Uterus (tissue), 4 donors: ENCODE results near the gene BBX. TPM values are rescaled to one million over a fixed set of nuclear protein-coding genes. Genes with fewer than 3 reads are reported as not detected.

Source experiments
- DNase-seq, 2 donors: peaks; one replicate each; pipeline ENCODE4 v3.0.0-alpha.2; 2019 to 2020
- H3K27ac ChIP-seq, 2 donors: fragments of 200-600 bp; sonication (generic); 1 replicate in 1 of 2; 2 replicates in 1 of 2; pipeline ENCODE4 v1.5.1; 2016 to 2018
- H3K27me3 ChIP-seq, 2 donors: fragments of 200-600 bp; sonication (generic); one replicate each; pipeline ENCODE4 v1.5.1; 2018 to 2019; ENCODE audit warnings: control low read depth in 1 of 2
- H3K36me3 ChIP-seq, 2 donors: fragments of 200-600 bp; sonication (generic); one replicate each; pipeline ENCODE4 v1.5.1; 2019; ENCODE audit warnings: control low read depth in 1 of 2
- H3K4me1 ChIP-seq, 2 donors: fragments of 200-600 bp; sonication (generic); one replicate each; pipeline ENCODE4 v1.5.1; 2018 to 2019; ENCODE audit warnings: control low read depth in 1 of 2
- H3K4me3 ChIP-seq, 2 donors: fragments of 200-600 bp; sonication (generic); 1 replicate in 1 of 2; 2 replicates in 1 of 2; pipeline ENCODE4 v1.5.1; 2018 to 2019; ENCODE audit warnings: mild to moderate bottlenecking in 1 of 2
- H3K9me3 ChIP-seq, 2 donors: fragments of 200-600 bp; sonication (generic); one replicate each; pipeline ENCODE4 v1.5.1; 2019; ENCODE audit warnings: control low read depth in 1 of 2
- CTCF ChIP-seq, 4 experiments: fragments of 200-600 bp in 2 of 4; fragments of 450-650 bp in 2 of 4; sonication (generic) in 2 of 4; IDR thresholded peaks; one replicate each; pipeline ENCODE4 v1.5.1; 2016 to 2019; ENCODE audit warnings: antibody characterized with exemption in 4 of 4, mild to moderate bottlenecking in 2 of 4, moderate library complexity in 1 of 4
- POLR2A ChIP-seq, 2 donors: fragments of 450-650 bp; IDR thresholded peaks; one replicate each; pipeline ENCODE4 v1.6.1; 2016; ENCODE audit warnings: antibody characterized with exemption in 2 of 2, mild to moderate bottlenecking in 1 of 2, moderate library complexity in 1 of 2
- intact Hi-C: fragments of 100-400 bp; cut with DNase I; formaldehyde crosslinking; loops from one replicate; pipeline ENCODE4 v1.15.1; 2023; ENCODE audit warnings: low total_unique reads
- total RNA-seq, 4 donors: library from RNA; depleted of rRNA in 3 of 4; stranded (reverse); fragments of >200 nt in 3 of 4; gene quantifications; one replicate each; pipeline versions ENCODE4 v1.1.0 to v1.2.4, GENCODE V29; 2014 to 2023
- donor health status: DM: yes; HTN: yes; CAD: no.

The BBX gene
- total RNA-seq, 4 donors from 2014 or later: 21.5 to 106 (median 63.8) TPM

GRCh38 chr3:107632576-107632975 lies 109.8 kb downstream of the BBX start:
- TF ChIP-seq CTCF (IDR thresholded peaks at IDR 0.05): no peak
- Histone ChIP-seq H3K4me1 (no peaks in the 10 kb centered on the region), H3K27ac (no peak overlapping the region), H3K36me3 (no peaks in the 10 kb centered on the region), H3K27me3 (no peaks in the 10 kb centered on the region), H3K9me3 (no peaks in the 10 kb centered on the region), H3K4me3 (no peak overlapping the region)
- intact Hi-C loops: no loop called here
- no peak for DNase-seq

GRCh38 chr3:107633327-107634098 lies 110.8 kb downstream of the BBX start:
- Histone ChIP-seq H3K4me1 (no peaks in the 10 kb centered on the region), H3K27ac (no peak overlapping the region), H3K9me3 (no peaks in the 10 kb centered on the region), H3K27me3 (no peaks in the 10 kb centered on the region), H3K36me3 (no peaks in the 10 kb centered on the region), H3K4me3 (no peak overlapping the region)
- intact Hi-C loops: no loop called here
- no peak for DNase-seq
- TF ChIP-seq POLR2A (IDR thresholded peaks at IDR 0.05) (no peak), CTCF (IDR thresholded peaks at IDR 0.05) (no peak)

- Histone ChIP-seq H3K4me1 (no peaks in the 10 kb centered on the region), H3K4me3 (no peak overlapping the region), H3K36me3 (no peaks in the 10 kb centered on the region), H3K27ac (no peak overlapping the region), H3K27me3 (no peaks in the 10 kb centered on the region), H3K9me3 (no peaks in the 10 kb centered on the region)
- no peak for DNase-seq
- intact Hi-C loops: no loop called here
- no peak for TF ChIP-seq POLR2A (IDR thresholded peaks at IDR 0.05)
- TF ChIP-seq CTCF (IDR thresholded peaks at IDR 0.05): no peak
These were observed 111.3 kb downstream of the BBX start for GRCh38 chr3:107634099-107634489.

- intact Hi-C loops: no loop called here
- TF ChIP-seq CTCF (IDR thresholded peaks at IDR 0.05) (no peak), POLR2A (IDR thresholded peaks at IDR 0.05) (no peak)
- H3K27ac ChIP-seq: no peak overlapping the region
- no peaks in the 10 kb centered on the region for H3K27me3 ChIP-seq
- no peaks in the 10 kb centered on the region for H3K4me1 ChIP-seq
- H3K4me3 ChIP-seq: no peak overlapping the region
- H3K9me3 ChIP-seq: no peaks in the 10 kb centered on the region
- no peaks in the 10 kb centered on the region for H3K36me3 ChIP-seq
- DNase-seq: no peak
These were observed 114.8 kb downstream of the BBX start for GRCh38 chr3:107637416-107638183.
